ENCODE measurements around the gene TP63.

The TP63 gene

DNA sequence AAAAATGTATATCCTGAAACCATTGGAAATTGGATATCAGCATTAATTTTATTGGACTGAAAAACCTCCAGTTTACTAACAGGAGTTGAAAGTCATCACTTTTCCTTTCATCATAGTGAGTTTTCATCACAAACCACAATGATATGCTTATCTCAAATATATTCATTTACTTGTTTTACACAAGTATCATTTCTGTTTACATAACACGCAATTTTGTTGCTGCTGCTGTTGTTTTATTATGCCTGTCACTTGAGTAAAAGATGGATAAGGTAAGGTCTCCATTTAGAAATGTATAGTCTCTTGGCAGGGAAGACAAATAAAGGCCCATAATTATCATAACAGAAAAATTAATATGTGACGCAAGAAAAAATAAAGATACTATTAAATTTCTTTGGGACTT, 199.2 kb downstream of the TP63 start:
- TF ChIP-seq MAX (IDR thresholded peaks at IDR 0.05; ENCODE audit: low read depth, low read length) (no peak), MYC (IDR thresholded peaks at IDR 0.05; ENCODE audit: low read depth, low read length) (no peak), POLR2A (IDR thresholded peaks at IDR 0.05; ENCODE audit: extremely low read depth, insufficient read length) (no peak)
- TF ChIP-seq, protein P1, sequence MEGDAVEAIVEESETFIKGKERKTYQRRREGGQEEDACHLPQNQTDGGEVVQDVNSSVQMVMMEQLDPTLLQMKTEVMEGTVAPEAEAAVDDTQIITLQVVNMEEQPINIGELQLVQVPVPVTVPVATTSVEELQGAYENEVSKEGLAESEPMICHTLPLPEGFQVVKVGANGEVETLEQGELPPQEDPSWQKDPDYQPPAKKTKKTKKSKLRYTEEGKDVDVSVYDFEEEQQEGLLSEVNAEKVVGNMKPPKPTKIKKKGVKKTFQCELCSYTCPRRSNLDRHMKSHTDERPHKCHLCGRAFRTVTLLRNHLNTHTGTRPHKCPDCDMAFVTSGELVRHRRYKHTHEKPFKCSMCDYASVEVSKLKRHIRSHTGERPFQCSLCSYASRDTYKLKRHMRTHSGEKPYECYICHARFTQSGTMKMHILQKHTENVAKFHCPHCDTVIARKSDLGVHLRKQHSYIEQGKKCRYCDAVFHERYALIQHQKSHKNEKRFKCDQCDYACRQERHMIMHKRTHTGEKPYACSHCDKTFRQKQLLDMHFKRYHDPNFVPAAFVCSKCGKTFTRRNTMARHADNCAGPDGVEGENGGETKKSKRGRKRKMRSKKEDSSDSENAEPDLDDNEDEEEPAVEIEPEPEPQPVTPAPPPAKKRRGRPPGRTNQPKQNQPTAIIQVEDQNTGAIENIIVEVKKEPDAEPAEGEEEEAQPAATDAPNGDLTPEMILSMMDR (IDR thresholded peaks at IDR 0.05; ENCODE audit: low read depth, low read length), result no peak
- no peak overlapping the region for H3K4me3 ChIP-seq (ENCODE audit: low read depth, low read length)
- DNase-seq (ENCODE audit: low read depth), result no peak

GRCh38 chr3:189833266-189833665, 202.1 kb downstream of the TP63 start:
- no peak for TF ChIP-seq MAX (IDR thresholded peaks at IDR 0.05; ENCODE audit: low read depth, low read length)
- TF ChIP-seq, protein P1 (IDR thresholded peaks at IDR 0.05; ENCODE audit: low read depth, low read length), result no peak
- no peak for TF ChIP-seq POLR2A (IDR thresholded peaks at IDR 0.05; ENCODE audit: extremely low read depth, insufficient read length)
- TF ChIP-seq MYC (IDR thresholded peaks at IDR 0.05; ENCODE audit: low read depth, low read length), result no peak
- DNase-seq (ENCODE audit: low read depth), result no peak

GRCh38 chr3:189833996-189834395, 202.8 kb downstream of the TP63 start:
- H3K4me3 ChIP-seq (ENCODE audit: low read depth, low read length), result no peak overlapping the region
- TF ChIP-seq, protein P1 (IDR thresholded peaks at IDR 0.05; ENCODE audit: low read depth, low read length), result no peak
- TF ChIP-seq MYC (IDR thresholded peaks at IDR 0.05; ENCODE audit: low read depth, low read length) (no peak), POLR2A (IDR thresholded peaks at IDR 0.05; ENCODE audit: extremely low read depth, insufficient read length) (no peak), MAX (IDR thresholded peaks at IDR 0.05; ENCODE audit: low read depth, low read length) (no peak)
- no peak for DNase-seq (ENCODE audit: low read depth)

More at GRCh38 chr3:189833266-189833665, 202.1 kb downstream of the TP63 start:
- H3K4me3 ChIP-seq (ENCODE audit: low read depth, low read length), result no peak overlapping the region

DNA sequence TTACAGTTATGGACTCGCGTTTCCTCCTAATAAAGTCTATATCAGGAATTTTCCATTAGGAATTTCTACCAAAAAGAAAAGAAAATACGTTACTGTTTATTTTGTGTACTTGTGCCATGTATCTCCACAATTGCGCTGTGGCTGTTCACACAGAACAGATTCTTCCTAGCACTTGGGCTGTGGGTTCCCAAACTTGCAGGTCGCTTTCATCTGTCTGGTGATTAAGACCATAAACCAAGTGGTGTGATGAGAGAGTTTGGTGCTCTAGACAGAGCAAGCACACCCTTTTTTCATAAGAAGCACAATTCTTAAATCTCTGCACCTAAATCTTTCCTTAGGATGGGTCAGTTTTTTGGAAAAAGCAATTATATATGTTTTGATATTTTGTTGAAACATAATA, 203.3 kb downstream of the TP63 start:
- no peak overlapping the region for H3K4me3 ChIP-seq (ENCODE audit: low read depth, low read length)

DNA sequence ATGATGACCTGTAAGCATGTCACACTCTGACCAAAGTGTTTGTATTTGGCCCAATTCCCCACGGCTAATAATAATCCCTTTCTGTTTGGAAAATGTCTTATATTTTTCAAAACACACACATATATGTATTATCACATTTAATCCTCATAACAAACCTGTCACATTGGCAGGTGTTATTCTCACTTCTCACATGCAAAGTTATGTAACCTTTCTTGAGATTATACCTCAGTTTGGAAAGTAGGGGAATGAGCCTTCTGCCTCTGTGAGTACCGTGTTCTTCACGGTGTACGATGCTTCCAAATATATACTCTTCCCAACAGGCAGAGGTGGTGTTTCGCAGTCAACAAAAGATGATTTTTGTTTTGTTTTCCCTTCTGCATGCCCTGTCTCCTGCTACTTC, 205.6 kb downstream of the TP63 start:
- DNase-seq (ENCODE audit: low read depth), result no peak
- TF ChIP-seq POLR2A (IDR thresholded peaks at IDR 0.05; ENCODE audit: extremely low read depth, insufficient read length), result no peak
- TF ChIP-seq, protein P1 (IDR thresholded peaks at IDR 0.05; ENCODE audit: low read depth, low read length), result no peak
- no peak for TF ChIP-seq MAX (IDR thresholded peaks at IDR 0.05; ENCODE audit: low read depth, low read length)
- no peak for TF ChIP-seq MYC (IDR thresholded peaks at IDR 0.05; ENCODE audit: low read depth, low read length)
- H3K4me3 ChIP-seq (ENCODE audit: low read depth, low read length), result no peak overlapping the region

More for the DNA sequence above, 203.3 kb downstream of the TP63 start:
- no peak for DNase-seq (ENCODE audit: low read depth)
- TF ChIP-seq MYC (IDR thresholded peaks at IDR 0.05; ENCODE audit: low read depth, low read length), result no peak
- TF ChIP-seq POLR2A (IDR thresholded peaks at IDR 0.05; ENCODE audit: extremely low read depth, insufficient read length), result no peak
- TF ChIP-seq, protein P1 (IDR thresholded peaks at IDR 0.05; ENCODE audit: low read depth, low read length), result no peak
- no peak for TF ChIP-seq MAX (IDR thresholded peaks at IDR 0.05; ENCODE audit: low read depth, low read length)
